Measurements from ENCODE around the gene SUPT6H. TPM values are rescaled to one million over a fixed set of nuclear protein-coding genes. Genes with fewer than 3 reads are reported as not detected.

Gene SUPT6H
- polyA plus RNA-seq, 1 of the 3 experiments (the other 2 are of a cell fraction), result 26.9 TPM

- H3K4me2 ChIP-seq, result no peak overlapping the region
- no peaks in the 10 kb centered on the region for H3K9me2 ChIP-seq
- no peak overlapping the region for H3K27ac ChIP-seq (ENCODE audit: low read depth in 2 of 2, low read length in 1 of 2)
- no peaks in the 10 kb centered on the region for H3K4me1 ChIP-seq (ENCODE audit: control insufficient read depth in 1 of 2, insufficient read depth in 2 of 2, low read depth in 1 of 2, low read length in 1 of 2)
- H3K36me3 ChIP-seq (replicated peaks in 1 of 2; ENCODE audit: control insufficient read depth in 1 of 2, insufficient read depth in 2 of 2, low read length in 1 of 2), result peaks cover 59 to 85% of the 10 kb centered on the region in 2 experiments
- H3K9ac ChIP-seq, result no peak overlapping the region
- DNase-seq, result no peak
- H3K9me3 ChIP-seq, result no peaks in the 10 kb centered on the region
- no peaks in the 10 kb centered on the region for H3K79me2 ChIP-seq (ENCODE audit: insufficient read depth)
- H4K20me1 ChIP-seq (ENCODE audit: insufficient read depth), result no peaks in the 10 kb centered on the region
- TF ChIP-seq GATA2 (CRISPR knock-in tag; IDR thresholded peaks at IDR 0.05) (no peak), NRF1 (IDR thresholded peaks at IDR 0.05; ENCODE audit: low read depth, low read length) (no peak), FOXJ3 (CRISPR knock-in tag; IDR thresholded peaks at IDR 0.05) (no peak)
- TF ChIP-seq, protein P1, sequence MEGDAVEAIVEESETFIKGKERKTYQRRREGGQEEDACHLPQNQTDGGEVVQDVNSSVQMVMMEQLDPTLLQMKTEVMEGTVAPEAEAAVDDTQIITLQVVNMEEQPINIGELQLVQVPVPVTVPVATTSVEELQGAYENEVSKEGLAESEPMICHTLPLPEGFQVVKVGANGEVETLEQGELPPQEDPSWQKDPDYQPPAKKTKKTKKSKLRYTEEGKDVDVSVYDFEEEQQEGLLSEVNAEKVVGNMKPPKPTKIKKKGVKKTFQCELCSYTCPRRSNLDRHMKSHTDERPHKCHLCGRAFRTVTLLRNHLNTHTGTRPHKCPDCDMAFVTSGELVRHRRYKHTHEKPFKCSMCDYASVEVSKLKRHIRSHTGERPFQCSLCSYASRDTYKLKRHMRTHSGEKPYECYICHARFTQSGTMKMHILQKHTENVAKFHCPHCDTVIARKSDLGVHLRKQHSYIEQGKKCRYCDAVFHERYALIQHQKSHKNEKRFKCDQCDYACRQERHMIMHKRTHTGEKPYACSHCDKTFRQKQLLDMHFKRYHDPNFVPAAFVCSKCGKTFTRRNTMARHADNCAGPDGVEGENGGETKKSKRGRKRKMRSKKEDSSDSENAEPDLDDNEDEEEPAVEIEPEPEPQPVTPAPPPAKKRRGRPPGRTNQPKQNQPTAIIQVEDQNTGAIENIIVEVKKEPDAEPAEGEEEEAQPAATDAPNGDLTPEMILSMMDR (IDR thresholded peaks at IDR 0.05), result no peak
- ChIA-PET POLR2A (interaction anchor here (1.6 kb wide), 1 partner anchor 17 kb away, joined by 3 read pairs; no protein-coding TSS in a partner anchor), CTCF (interaction anchor here (1.0 to 2.6 kb wide), 4 partner anchors 28 to 122 kb away, joined by 3 to 10 read pairs (median 3); partner anchors contain the start of gene BLTP2)
- no peak overlapping the region for H3K4me3 ChIP-seq (ENCODE audit: low read depth in 2 of 2, low read length in 1 of 2)
- H2AFZ ChIP-seq (ENCODE audit: low read depth), result no peak overlapping the region
- H3K27me3 ChIP-seq (ENCODE audit: insufficient read depth), result no peaks in the 10 kb centered on the region
- 84% methylated on average over 7 of the region's 7 CpGs for WGBS (ENCODE audit: low lambda C conversion rate)
- peaks cover 6% of the 10 kb centered on the region for H3F3A ChIP-seq (replicated peaks; ENCODE audit: insufficient read depth)
These were observed 45.7 kb upstream of the SUPT6H start for GRCh38 chr17:28616281-28616680.

GRCh38 chr17:28618464-28618863 lies 43.5 kb upstream of the SUPT6H start:
- Histone ChIP-seq H4K20me1 (ENCODE audit: insufficient read depth) (no peaks in the 10 kb centered on the region), H3K4me3 (ENCODE audit: low read depth in 2 of 2, low read length in 1 of 2) (no peak overlapping the region), H3K9me3 (no peaks in the 10 kb centered on the region), H3K36me3 (replicated peaks in 1 of 2; ENCODE audit: control insufficient read depth in 1 of 2, insufficient read depth in 2 of 2, low read length in 1 of 2) (peaks cover 71 to 88% of the 10 kb centered on the region in 2 experiments), H3F3A (replicated peaks; ENCODE audit: insufficient read depth) (no peaks in the 10 kb centered on the region), H3K9ac (no peak overlapping the region), H3K4me2 (no peak overlapping the region), H3K4me1 (ENCODE audit: control insufficient read depth in 1 of 2, insufficient read depth in 2 of 2, low read depth in 1 of 2, low read length in 1 of 2) (no peaks in the 10 kb centered on the region), H3K79me2 (ENCODE audit: insufficient read depth) (no peaks in the 10 kb centered on the region; the same call in 1 of the 2 replicates), H3K9me2 (no peaks in the 10 kb centered on the region), H3K27me3 (ENCODE audit: insufficient read depth) (no peaks in the 10 kb centered on the region), H3K27ac (ENCODE audit: low read depth in 2 of 2, low read length in 1 of 2) (no peak overlapping the region), H2AFZ (ENCODE audit: low read depth) (no peak overlapping the region)
- 81% methylated on average over 3 of the region's 3 CpGs for WGBS (ENCODE audit: low lambda C conversion rate)
- ChIA-PET POLR2A (no interaction called here), CTCF (interaction anchor here (0.6 to 7.0 kb wide), 6 partner anchors 7 to 71 kb away, joined by 3 to 37 read pairs (median 4); no protein-coding TSS in a partner anchor)
- TF ChIP-seq RXRA (IDR thresholded peaks at IDR 0.05; ENCODE audit: borderline replicate concordance, low read depth), result no peak
- TF ChIP-seq, protein P2, sequence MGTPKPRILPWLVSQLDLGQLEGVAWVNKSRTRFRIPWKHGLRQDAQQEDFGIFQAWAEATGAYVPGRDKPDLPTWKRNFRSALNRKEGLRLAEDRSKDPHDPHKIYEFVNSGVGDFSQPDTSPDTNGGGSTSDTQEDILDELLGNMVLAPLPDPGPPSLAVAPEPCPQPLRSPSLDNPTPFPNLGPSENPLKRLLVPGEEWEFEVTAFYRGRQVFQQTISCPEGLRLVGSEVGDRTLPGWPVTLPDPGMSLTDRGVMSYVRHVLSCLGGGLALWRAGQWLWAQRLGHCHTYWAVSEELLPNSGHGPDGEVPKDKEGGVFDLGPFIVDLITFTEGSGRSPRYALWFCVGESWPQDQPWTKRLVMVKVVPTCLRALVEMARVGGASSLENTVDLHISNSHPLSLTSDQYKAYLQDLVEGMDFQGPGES (IDR thresholded peaks at IDR 0.05; ENCODE audit: low read depth, low read length), result no peak
- no peak for TF ChIP-seq YY1 (IDR thresholded peaks at IDR 0.05; ENCODE audit: low read depth)
- no peak for TF ChIP-seq POLR2AphosphoS5 (IDR thresholded peaks at IDR 0.05; ENCODE audit: low read depth, low read length)
- TF ChIP-seq USF1 (IDR thresholded peaks at IDR 0.05; ENCODE audit: borderline replicate concordance, low read depth), result no peak
- TF ChIP-seq FOSL2 (IDR thresholded peaks at IDR 0.05; ENCODE audit: borderline replicate concordance, low read depth), result no peak
- no peak for TF ChIP-seq MAX (IDR thresholded peaks at IDR 0.05; ENCODE audit: low read depth)
- TF ChIP-seq CHD2 (IDR thresholded peaks at IDR 0.05; ENCODE audit: low read length, partially characterized antibody), result no peak
- TF ChIP-seq NRF1 (IDR thresholded peaks at IDR 0.05; ENCODE audit: low read depth, low read length), result no peak
- no peak for TF ChIP-seq RCOR1 (IDR thresholded peaks at IDR 0.05; ENCODE audit: low read length)
- TF ChIP-seq RAD21 (IDR thresholded peaks at IDR 0.05; ENCODE audit: low read length), result no peak
- TF ChIP-seq FOXJ3 (CRISPR knock-in tag; IDR thresholded peaks at IDR 0.05), result no peak
- TF ChIP-seq EZH2phosphoT487 (IDR thresholded peaks at IDR 0.05; ENCODE audit: borderline replicate concordance, low read depth), result no peak
- no peak for DNase-seq
